GM12891 (cell line): Measurements from ENCODE around the gene TGFB2.

Source experiments
- POLR2A ChIP-seq: IDR thresholded peaks from 2 replicates; pipeline ENCODE4 v1.6.1; 2011; ENCODE audit warnings: low read depth, low read length, control low read depth
- POLR2AphosphoS5 ChIP-seq: IDR thresholded peaks from 2 replicates; pipeline ENCODE4 v1.6.1; 2011; ENCODE audit warnings: low read depth, low read length, control low read depth
- TAF1 ChIP-seq: IDR thresholded peaks from 2 replicates; pipeline ENCODE4 v1.6.1; 2011; ENCODE audit warnings: low read depth, low read length, control low read depth

DNA sequence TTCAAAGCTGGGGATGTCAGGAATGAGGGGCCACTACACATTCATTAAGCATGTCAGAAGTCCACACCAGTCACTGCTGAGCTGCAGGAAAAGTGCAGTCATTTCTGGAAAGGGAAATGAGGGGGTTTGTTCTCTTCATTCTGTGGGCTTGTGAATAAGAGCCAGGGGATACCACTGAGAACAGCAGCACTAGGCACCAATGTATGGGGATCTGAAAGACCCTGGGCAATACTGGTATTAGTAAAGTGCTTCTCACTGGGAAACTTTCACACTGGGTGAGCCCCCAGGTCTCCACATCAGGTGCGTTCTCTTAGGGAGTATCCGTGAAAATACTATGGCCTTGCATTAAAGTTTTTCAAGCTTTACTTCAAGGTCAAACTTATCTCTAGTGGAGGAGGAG, 49.9 kb downstream of the TGFB2 start:
- TF ChIP-seq POLR2AphosphoS5 (no peak), POLR2A (no peak), TAF1 (no peak)
